K562 (cell line): ENCODE measurements around the gene GUCY2F. TPM values are rescaled to one million over a fixed set of nuclear protein-coding genes. Genes with fewer than 3 reads are reported as not detected.

ENCODE experiments used
- ATAC-seq: fragments of 200-7000 bp; cut with Tn5 transposase; 3 replicates; pipeline ENCODE4 v1.9.1; 2020; ENCODE audit warnings: moderate library complexity
- BruUV-seq: library from RNA; stranded (reverse); fragments of 400-500 nt; replicated peaks from 2 replicates; lab custom pipeline; 2021; lab: Mats Ljungman, UMichigan
- CTCF ChIA-PET: fragments of 300-600 bp; formaldehyde crosslinking; extraction: SDS; loops from one replicate; lab custom pipeline; 2021; ENCODE audit warnings: low intra/inter-chr PET ratio; lab: Yijun Ruan, JAX
- POLR2A ChIA-PET: fragments of 300-600, 350-650 bp; sonication (Branson Sonifier 250); formaldehyde crosslinking; extraction: SDS; loops from one replicate; lab custom pipeline; 2021; ENCODE audit warnings: antibody characterized with exemption, inconsistent platforms; lab: Yijun Ruan, JAX
- DNase-seq, 4 experiments: peaks; one replicate each; pipeline versions ENCODE4 v3.0.0 to v3.0.0-alpha.2; 2011 to 2018; ENCODE audit warnings: low spot score in 3 of 4, mixed read lengths in 3 of 4; ENCODE audit errors: extremely low read depth in 1 of 4
- FAIRE-seq: peaks from 2 replicates; lab custom pipeline; 2011; peaks lifted over from hg19 to GRCh38; lab: Jason Lieb, UNC
- H2AFZ ChIP-seq: 2 replicates; pipeline ENCODE4 v1.6.0; 2011; ENCODE audit warnings: low read depth, low read length, control low read depth, inconsistent platforms
- H3K27ac ChIP-seq: fragments of 200-600 bp; 3 replicates; pipeline ENCODE4 v1.8.0; 2011; ENCODE audit warnings: low read depth, mild to moderate bottlenecking, control low read depth, inconsistent platforms, low read length, moderate library complexity, mixed read lengths; ENCODE audit errors: extremely low read depth
- H3K27me3 ChIP-seq, 2 experiments: fragments of 300-600 bp in 1 of 2; 2 replicates in 1 of 2; 3 replicates in 1 of 2; pipeline versions ENCODE4 v1.6.0 to v1.8.0; 2011; ENCODE audit warnings: inconsistent platforms in 2 of 2, low read length in 2 of 2, mild to moderate bottlenecking in 1 of 2, mixed read lengths in 1 of 2, moderate library complexity in 1 of 2; ENCODE audit not compliant: control insufficient read depth in 2 of 2, insufficient read depth in 2 of 2
- H3K36me3 ChIP-seq: fragments of 300-600 bp; 3 replicates; pipeline ENCODE4 v1.8.0; 2011; ENCODE audit warnings: mild to moderate bottlenecking, low read length, inconsistent platforms; ENCODE audit not compliant: control insufficient read depth, insufficient read depth
- H3K4me1 ChIP-seq, 2 experiments: fragments of 200-600 bp in 1 of 2; replicated peaks in 1 of 2; 2 replicates in 1 of 2; 3 replicates in 1 of 2; pipeline versions ENCODE4 v1.5.1 to v1.8.0; 2011; ENCODE audit warnings: inconsistent platforms in 2 of 2, low read length in 2 of 2, mild to moderate bottlenecking in 1 of 2, mixed read lengths in 1 of 2, moderate library complexity in 1 of 2; ENCODE audit not compliant: control insufficient read depth in 2 of 2, insufficient read depth in 2 of 2
- H3K4me2 ChIP-seq: 2 replicates; pipeline ENCODE4 v1.6.1; 2011; ENCODE audit warnings: low read length, control low read depth, inconsistent platforms, mixed read lengths; ENCODE audit not compliant: insufficient read depth
- H3K4me3 ChIP-seq: fragments of 200-600 bp; sonication (generic), shearing (Covaris generic); 2 replicates; pipeline ENCODE4 v1.5.1; 2016; ENCODE audit warnings: control low read depth, inconsistent platforms
- H3K79me2 ChIP-seq: fragments of 200-600 bp; 3 replicates; pipeline ENCODE4 v1.8.0; 2011; ENCODE audit warnings: low read length, inconsistent platforms; ENCODE audit not compliant: control insufficient read depth, insufficient read depth
- H3K9ac ChIP-seq, 2 experiments: 2 replicates each; pipeline versions ENCODE4 v1.6.0 to v1.6.1; 2011; ENCODE audit warnings: low read depth in 2 of 2, low read length in 2 of 2, control low read depth in 1 of 2, inconsistent platforms in 1 of 2, mild to moderate bottlenecking in 1 of 2, mixed read lengths in 1 of 2; ENCODE audit not compliant: insufficient read depth in 1 of 2
- H3K9me1 ChIP-seq: one replicate; pipeline ENCODE4 v1.6.0; 2011; ENCODE audit warnings: inconsistent platforms, mild to moderate bottlenecking, low read length, moderate library complexity; ENCODE audit not compliant: control insufficient read depth, insufficient read depth
- H3K9me3 ChIP-seq: replicated peaks from 2 replicates; pipeline ENCODE4 v1.5.1; 2011; ENCODE audit warnings: low read depth, low read length, inconsistent platforms; ENCODE audit not compliant: control insufficient read depth, insufficient read depth
- H4K20me1 ChIP-seq: replicated peaks from 2 replicates; pipeline ENCODE4 v1.6.1; 2011; ENCODE audit warnings: low read length, inconsistent platforms, mixed read lengths; ENCODE audit not compliant: control insufficient read depth, insufficient read depth
- CEBPG ChIP-seq, 3 experiments: fragments of 200-800 bp in 1 of 3; sonication (Bioruptor generic) in 1 of 3; sonication (generic) in 1 of 3; formaldehyde crosslinking in 1 of 3; IDR thresholded peaks in 2 of 3; conservative IDR thresholded peaks in 1 of 3; 2 replicates each; pipeline versions ENCODE4 v1.6.1 to v1.8.0; 2016 to 2022; ENCODE audit warnings: missing compliant biosample characterization in 2 of 3, missing genetic modification characterization in 2 of 3, mild to moderate bottlenecking in 1 of 3, missing genetic modification reagents in 1 of 3
- DACH1 ChIP-seq: fragments of 450-650 bp; IDR thresholded peaks from 2 replicates; pipeline ENCODE4 v1.6.1; 2018; ENCODE audit not compliant: partially characterized antibody
- EP300 ChIP-seq: IDR thresholded peaks from 2 replicates; pipeline ENCODE4 v1.6.1; 2012; ENCODE audit warnings: low read length, improper control_type of control experiment
- HCFC1 ChIP-seq: IDR thresholded peaks from 2 replicates; pipeline ENCODE4 v1.6.1; 2012; ENCODE audit warnings: low read depth, low read length, improper control_type of control experiment
- HEY1 ChIP-seq: fragments of 250-450 bp; sonication (Bioruptor Pico); IDR thresholded peaks from 2 replicates; pipeline ENCODE4 v1.5.0; 2020; ENCODE audit warnings: mild to moderate bottlenecking, moderate library complexity, borderline replicate concordance
- PHF8 ChIP-seq: fragments of 200-600 bp; sonication (generic); IDR thresholded peaks from 2 replicates; pipeline ENCODE4 v1.6.1; 2012; ENCODE audit warnings: mixed run types, mild to moderate bottlenecking, inconsistent platforms, low read length, moderate library complexity, borderline replicate concordance
- SRSF9 ChIP-seq: fragments of 200-400 bp; formaldehyde crosslinking; IDR thresholded peaks from 2 replicates; pipeline ENCODE4 v1.6.1; 2017; ENCODE audit warnings: low read depth, low read length, borderline replicate concordance
- TFAM ChIP-seq: fragments of 250-450 bp; sonication (Bioruptor Pico); conservative IDR thresholded peaks from 2 replicates; pipeline ENCODE4 v1.5.0; 2021; ENCODE audit warnings: mild to moderate bottlenecking, moderate library complexity
- ZNF324 ChIP-seq: fragments of 250-450 bp; sonication (Bioruptor Pico); IDR thresholded peaks from 2 replicates; pipeline ENCODE4 v1.4.0; 2020; ENCODE audit warnings: mild to moderate bottlenecking
- ZNF41 ChIP-seq: fragments of 250-450 bp; sonication (Bioruptor Pico); conservative IDR thresholded peaks from 2 replicates; pipeline ENCODE4 v1.4.0; 2020; ENCODE audit warnings: mild to moderate bottlenecking
- ZNF764 ChIP-seq: fragments of 250-450 bp; sonication (Bioruptor Pico); IDR thresholded peaks from 2 replicates; pipeline ENCODE4 v1.4.0; 2020; ENCODE audit warnings: low read depth, mild to moderate bottlenecking, moderate library complexity
- ZNF79 ChIP-seq: fragments of 250-450 bp; sonication (Bioruptor Pico); IDR thresholded peaks from 2 replicates; pipeline ENCODE4 v1.4.0; 2020; ENCODE audit warnings: low read depth, mild to moderate bottlenecking, moderate library complexity
- in situ Hi-C: fragments of 300-500 bp; cut with MboI; formaldehyde crosslinking; loops from 4 replicates; pipeline ENCODE4 v1.15.0; 2018; ENCODE audit warnings: inconsistent platforms, mixed read lengths
- intact Hi-C: fragments of 100-400 bp; cut with micrococcal nuclease; formaldehyde crosslinking; loops from 2 replicates; pipeline ENCODE4 v1.14.2; 2022
- polyA plus RNA-seq, 8 experiments: library from polyadenylated mRNA; depleted of rRNA in 4 of 8; stranded (reverse) in 5 of 8; unstranded in 3 of 8; fragments of >200 nt; fragmentation: Nextera tagmentation in 2 of 8; fragmentation: Illumina TruSeq in 1 of 8; extraction: Ambion mirVana in 2 of 8; extraction: Trizol in 1 of 8; gene quantifications; 2 replicates each; pipeline versions ENCODE4 v1.2.1 to v1.2.3, GENCODE V29; 2011 to 2014; ENCODE audit warnings: inconsistent platforms in 1 of 8, missing spikeins in 1 of 8
- total RNA-seq, 7 experiments: library from RNA; depleted of rRNA in 6 of 7; stranded (reverse); fragments of >200 nt in 6 of 7; fragmentation: Illumina TruSeq in 2 of 7; extraction: Trizol in 2 of 7; gene quantifications; 2 replicates each; pipeline versions ENCODE4 v1.2.1 to v1.2.3, GENCODE V29; 2011 to 2021; ENCODE audit warnings: low replicate concordance in 1 of 7
- TF ChIP-seq, protein P1 (sequence below), 2 experiments: fragments of 450-650 bp in 1 of 2; sonication (generic) in 1 of 2; formaldehyde crosslinking; conservative IDR thresholded peaks; 2 replicates each; pipeline versions ENCODE4 v1.4.0 to v1.8.1; 2020 to 2022; ENCODE audit warnings: mild to moderate bottlenecking in 1 of 2, missing genetic modification reagents in 1 of 2
- TF ChIP-seq, protein P2 (sequence below), 2 experiments: fragments of 200-800 bp in 1 of 2; sonication (Bioruptor generic) in 1 of 2; sonication (generic) in 1 of 2; formaldehyde crosslinking in 1 of 2; IDR thresholded peaks in 1 of 2; conservative IDR thresholded peaks in 1 of 2; 2 replicates each; pipeline versions ENCODE4 v1.5.0 to v1.6.1; 2016 to 2020; ENCODE audit warnings: missing compliant biosample characterization in 1 of 2, missing genetic modification characterization in 1 of 2, missing genetic modification reagents in 1 of 2
- TF ChIP-seq, protein P3 (sequence below): fragments of 450-650 bp; formaldehyde crosslinking; IDR thresholded peaks from 2 replicates; pipeline ENCODE4 v1.4.0; 2022; ENCODE audit warnings: missing genetic modification characterization

GUCY2F gene
- total and polyA plus RNA-seq, 9 of the 15 experiments (the other 6 are each of a cell fraction or from before 2014, with no cell fraction given), result 0.01 to 0.06 (median 0.05) TPM; not detected in 6

DNA sequence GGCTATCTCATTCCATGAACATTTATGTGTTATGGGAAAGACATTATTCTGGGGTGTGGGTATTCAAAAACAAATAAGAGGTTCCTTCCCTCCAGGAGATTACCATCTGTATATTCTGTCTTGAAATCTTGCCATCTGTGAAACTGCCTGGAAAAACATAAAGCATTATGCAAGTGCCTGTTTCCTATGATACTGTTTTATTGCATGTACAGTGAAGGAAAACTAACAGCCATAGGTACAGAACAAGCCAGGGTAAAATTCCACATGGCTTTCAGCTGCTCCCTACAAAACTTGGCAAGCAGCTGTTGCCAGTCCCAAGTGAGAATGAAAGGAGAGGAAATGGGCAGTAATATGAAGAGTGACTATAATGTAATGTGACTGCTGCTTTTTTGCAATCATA is 136.0 kb downstream of the GUCY2F start:
- no peak overlapping the region for H3K9ac ChIP-seq
- no peak overlapping the region for H3K4me3 ChIP-seq
- TF ChIP-seq, protein P1, sequence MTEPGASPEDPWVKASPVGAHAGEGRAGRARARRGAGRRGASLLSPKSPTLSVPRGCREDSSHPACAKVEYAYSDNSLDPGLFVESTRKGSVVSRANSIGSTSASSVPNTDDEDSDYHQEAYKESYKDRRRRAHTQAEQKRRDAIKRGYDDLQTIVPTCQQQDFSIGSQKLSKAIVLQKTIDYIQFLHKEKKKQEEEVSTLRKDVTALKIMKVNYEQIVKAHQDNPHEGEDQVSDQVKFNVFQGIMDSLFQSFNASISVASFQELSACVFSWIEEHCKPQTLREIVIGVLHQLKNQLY (CRISPR knock-in tag; conservative IDR thresholded peaks at IDR 0.05), result no peak
- no peak for TF ChIP-seq EP300
- no peak for TF ChIP-seq CEBPG (CRISPR knock-in tag; IDR thresholded peaks at IDR 0.05)
- no peak for TF ChIP-seq CEBPG (tag; conservative IDR thresholded peaks at IDR 0.05 in 1 of 2, IDR thresholded peaks at IDR 0.05 in 1 of 2)
- no peak for TF ChIP-seq ZNF324 (CRISPR knock-in tag)
- TF ChIP-seq ZNF41 (CRISPR knock-in tag), result no peak
- TF ChIP-seq HEY1 (CRISPR knock-in tag), result no peak
- TF ChIP-seq PHF8, result no peak
- TF ChIP-seq ZNF79 (CRISPR knock-in tag), result no peak
- no peak for TF ChIP-seq ZNF764 (CRISPR knock-in tag)
- no peak for TF ChIP-seq DACH1
- TF ChIP-seq, protein P2, sequence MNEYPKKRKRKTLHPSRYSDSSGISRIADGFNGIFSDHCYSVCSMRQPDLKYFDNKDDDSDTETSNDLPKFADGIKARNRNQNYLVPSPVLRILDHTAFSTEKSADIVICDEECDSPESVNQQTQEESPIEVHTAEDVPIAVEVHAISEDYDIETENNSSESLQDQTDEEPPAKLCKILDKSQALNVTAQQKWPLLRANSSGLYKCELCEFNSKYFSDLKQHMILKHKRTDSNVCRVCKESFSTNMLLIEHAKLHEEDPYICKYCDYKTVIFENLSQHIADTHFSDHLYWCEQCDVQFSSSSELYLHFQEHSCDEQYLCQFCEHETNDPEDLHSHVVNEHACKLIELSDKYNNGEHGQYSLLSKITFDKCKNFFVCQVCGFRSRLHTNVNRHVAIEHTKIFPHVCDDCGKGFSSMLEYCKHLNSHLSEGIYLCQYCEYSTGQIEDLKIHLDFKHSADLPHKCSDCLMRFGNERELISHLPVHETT (CRISPR knock-in tag; conservative IDR thresholded peaks at IDR 0.05 in 1 of 2, IDR thresholded peaks at IDR 0.05 in 1 of 2), result no peak
- no peak for TF ChIP-seq HCFC1
- TF ChIP-seq TFAM, result no peak
- TF ChIP-seq, protein P3, sequence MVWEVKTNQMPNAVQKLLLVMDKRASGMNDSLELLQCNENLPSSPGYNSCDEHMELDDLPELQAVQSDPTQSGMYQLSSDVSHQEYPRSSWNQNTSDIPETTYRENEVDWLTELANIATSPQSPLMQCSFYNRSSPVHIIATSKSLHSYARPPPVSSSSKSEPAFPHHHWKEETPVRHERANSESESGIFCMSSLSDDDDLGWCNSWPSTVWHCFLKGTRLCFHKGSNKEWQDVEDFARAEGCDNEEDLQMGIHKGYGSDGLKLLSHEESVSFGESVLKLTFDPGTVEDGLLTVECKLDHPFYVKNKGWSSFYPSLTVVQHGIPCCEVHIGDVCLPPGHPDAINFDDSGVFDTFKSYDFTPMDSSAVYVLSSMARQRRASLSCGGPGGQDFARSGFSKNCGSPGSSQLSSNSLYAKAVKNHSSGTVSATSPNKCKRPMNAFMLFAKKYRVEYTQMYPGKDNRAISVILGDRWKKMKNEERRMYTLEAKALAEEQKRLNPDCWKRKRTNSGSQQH, result no peak
- no peak for TF ChIP-seq SRSF9
- POLR2A ChIA-PET, result no interaction called here
- no peak overlapping the region for H2AFZ ChIP-seq
- intact Hi-C loops (no loop called here), in situ Hi-C loops (no loop called here)
- H3K4me2 ChIP-seq, result no peak overlapping the region
- ATAC-seq (no peak), FAIRE-seq (no peak), DNase-seq (no peak)
- H3K79me2 ChIP-seq, result no peaks in the 10 kb centered on the region
- H3K27ac ChIP-seq, result no peak overlapping the region
- H4K20me1 ChIP-seq, result no peaks in the 10 kb centered on the region
- no peaks in the 10 kb centered on the region for H3K36me3 ChIP-seq
- H3K27me3 ChIP-seq, result no peaks in the 10 kb centered on the region
- CTCF ChIA-PET, result no interaction called here
- no TSS peak for BruUV-seq
- H3K9me1 ChIP-seq, result no peaks in the 10 kb centered on the region
- no peaks in the 10 kb centered on the region for H3K9me3 ChIP-seq
- no peaks in the 10 kb centered on the region for H3K4me1 ChIP-seq
